Activated CD8-positive, alpha-beta T cell treated with anti-CD3 and anti-CD28 coated beads, Interleukin-2, amount 10 ng/mL, durations not matched to agents 7 days and 5 days (primary cell): Measurements from ENCODE around the gene NUP133. TPM values are rescaled to one million over a fixed set of nuclear protein-coding genes. Genes with fewer than 3 reads are reported as not detected.
"Not testable (repeated sequence)": the region's sequence is repeated elsewhere in the genome, so short reads cannot be mapped to it uniquely, and the experiment has no call there.

Source experiments
- ATAC-seq: fragments of 150-1000 bp; cut with Tn5 transposase; one replicate; pipeline ENCODE4 v1.10.0; 2021; ENCODE audit warnings: moderate library complexity
- CTCF ChIA-PET: fragments of 350-600 bp; sonication (Branson Sonifier 250); formaldehyde crosslinking; loops from one replicate; lab custom pipeline; 2021; ENCODE audit warnings: antibody characterized with exemption; lab: Charles Lee
- POLR2A ChIA-PET: fragments of 350-600 bp; sonication (Branson Sonifier 250); formaldehyde crosslinking; loops from one replicate; lab custom pipeline; 2021; ENCODE audit warnings: antibody characterized with exemption; lab: Charles Lee
- DNase-seq: peaks from one replicate; pipeline ENCODE4 v3.0.0-alpha.2; 2020
- H3K27ac Mint-ChIP-seq: one replicate; pipeline ENCODE4 v1.8.0; 2021; ENCODE audit warnings: mild to moderate bottlenecking, mixed read lengths
- H3K27me3 Mint-ChIP-seq: one replicate; pipeline ENCODE4 v1.8.0; 2021; ENCODE audit warnings: low read depth, mixed read lengths
- H3K36me3 Mint-ChIP-seq: one replicate; pipeline ENCODE4 v1.8.0; 2021; ENCODE audit warnings: low read depth, mixed read lengths
- H3K4me1 Mint-ChIP-seq: one replicate; pipeline ENCODE4 v1.8.0; 2021; ENCODE audit warnings: low read depth, mixed read lengths
- H3K4me3 Mint-ChIP-seq: one replicate; pipeline ENCODE4 v1.8.0; 2021; ENCODE audit warnings: mild to moderate bottlenecking, mixed read lengths
- H3K9me3 Mint-ChIP-seq: one replicate; pipeline ENCODE4 v1.8.0; 2022; ENCODE audit warnings: mixed read lengths; ENCODE audit not compliant: insufficient read depth
- total RNA-seq, 2 experiments: library from RNA; stranded (reverse); gene quantifications; one replicate each; pipeline ENCODE4 v1.2.3, GENCODE V29; 2021

Gene NUP133
- total RNA-seq, 2 experiments from 2014 or later: 46.8 to 49.7 TPM

GRCh38 chr1:229432116-229432461 is 76.1 kb downstream of the NUP133 start:
- DNase-seq (no peak), ATAC-seq (no peak)
- POLR2A ChIA-PET: no interaction called here
- CTCF ChIA-PET: interaction anchor here (2.6 kb wide), 1 partner anchor 9 kb away, joined by 11 read pairs; no protein-coding TSS in a partner anchor
- H3K4me3 Mint-ChIP-seq: peak overlapping the region; percentile 47
- peaks cover 70% of the 10 kb centered on the region for H3K27me3 Mint-ChIP-seq
- H3K36me3 Mint-ChIP-seq: peaks cover 3% of the 10 kb centered on the region
- no peaks in the 10 kb centered on the region for H3K9me3 Mint-ChIP-seq
- H3K27ac Mint-ChIP-seq: peak overlapping the region; percentile 46
- peaks cover 25% of the 10 kb centered on the region for H3K4me1 Mint-ChIP-seq

GRCh38 chr1:229431284-229432115 is 76.6 kb downstream of the NUP133 start:
- Mint-ChIP-seq H3K27ac (no peak overlapping the region), H3K4me3 (peak overlapping the region; percentile 47), H3K27me3 (peaks cover 72% of the 10 kb centered on the region), H3K9me3 (no peaks in the 10 kb centered on the region), H3K4me1 (peaks cover 25% of the 10 kb centered on the region), H3K36me3 (peaks cover 3% of the 10 kb centered on the region)
- DNase-seq (peak; percentile 35), ATAC-seq (peak; percentile 23)
- POLR2A ChIA-PET: no interaction called here
- CTCF ChIA-PET: interaction anchor here (0.8 to 2.6 kb wide), 4 partner anchors 9 to 83 kb away, joined by 3 to 11 read pairs (median 3); no protein-coding TSS in a partner anchor

GRCh38 chr1:229430761-229431283 is 77.3 kb downstream of the NUP133 start:
- Mint-ChIP-seq H3K27ac (no peak overlapping the region), H3K9me3 (no peaks in the 10 kb centered on the region), H3K4me3 (peak overlapping the region; percentile 47), H3K36me3 (peaks cover 3% of the 10 kb centered on the region), H3K27me3 (peaks cover 75% of the 10 kb centered on the region), H3K4me1 (peaks cover 25% of the 10 kb centered on the region)
- DNase-seq (peak; percentile 71), ATAC-seq (peak; percentile 68)
- ChIA-PET CTCF (interaction anchor here (0.8 to 2.6 kb wide), 4 partner anchors 10 to 84 kb away, joined by 3 to 11 read pairs (median 3); no protein-coding TSS in a partner anchor), POLR2A (interaction anchor here (0.6 kb wide), 1 partner anchor 856 kb away, joined by 3 read pairs; no protein-coding TSS in a partner anchor)

GRCh38 chr1:229428256-229428655 is 79.9 kb downstream of the NUP133 start:
- DNase-seq (no peak), ATAC-seq (no peak)
- H3K27me3 Mint-ChIP-seq: peaks cover 76% of the 10 kb centered on the region
- H3K4me1 Mint-ChIP-seq: peaks cover 21% of the 10 kb centered on the region
- peaks cover 6% of the 10 kb centered on the region for H3K36me3 Mint-ChIP-seq
- ChIA-PET POLR2A (no interaction called here), CTCF (no interaction called here)
- H3K9me3 Mint-ChIP-seq: peaks cover 3% of the 10 kb centered on the region
- H3K27ac Mint-ChIP-seq: no peak overlapping the region
- no peak overlapping the region for H3K4me3 Mint-ChIP-seq

GRCh38 chr1:229427572-229427971 is 80.6 kb downstream of the NUP133 start:
- H3K4me3 Mint-ChIP-seq: no peak overlapping the region
- peaks cover 69% of the 10 kb centered on the region for H3K27me3 Mint-ChIP-seq
- CTCF ChIA-PET: no interaction called here
- POLR2A ChIA-PET: no interaction called here
- DNase-seq: no peak
- H3K36me3 Mint-ChIP-seq: peaks cover 9% of the 10 kb centered on the region
- no peak overlapping the region for H3K27ac Mint-ChIP-seq
- peaks cover 18% of the 10 kb centered on the region for H3K4me1 Mint-ChIP-seq
- ATAC-seq: no peak
- peaks cover 3% of the 10 kb centered on the region for H3K9me3 Mint-ChIP-seq

- Mint-ChIP-seq H3K9me3 (peaks cover 3% of the 10 kb centered on the region), H3K4me3 (no peak overlapping the region), H3K36me3 (peaks cover 6% of the 10 kb centered on the region), H3K27me3 (peaks cover 51% of the 10 kb centered on the region), H3K4me1 (peaks cover 1% of the 10 kb centered on the region), H3K27ac (no peak overlapping the region)
- ChIA-PET POLR2A (no interaction called here), CTCF (interaction anchor here (1.1 kb wide), 1 partner anchor 27 kb away, joined by 4 read pairs; no protein-coding TSS in a partner anchor)
- no peak for ATAC-seq
- DNase-seq: no peak
Observed at GRCh38 chr1:229425564-229426159, 82.5 kb downstream of the NUP133 start.

- H3K36me3 Mint-ChIP-seq: peaks cover 6% of the 10 kb centered on the region
- ChIA-PET CTCF (interaction anchor here (1.1 to 1.5 kb wide), 5 partner anchors 10 to 166 kb away, joined by 3 to 6 read pairs (median 3); no protein-coding TSS in a partner anchor), POLR2A (no interaction called here)
- H3K4me1 Mint-ChIP-seq: no peaks in the 10 kb centered on the region
- peaks cover 3% of the 10 kb centered on the region for H3K9me3 Mint-ChIP-seq
- DNase-seq: no peak
- H3K4me3 Mint-ChIP-seq: no peak overlapping the region
- H3K27me3 Mint-ChIP-seq: peaks cover 27% of the 10 kb centered on the region
- H3K27ac Mint-ChIP-seq: no peak overlapping the region
- no peak for ATAC-seq
Observed at GRCh38 chr1:229420765-229421164, 87.4 kb downstream of the NUP133 start.

- no peak overlapping the region for H3K27ac Mint-ChIP-seq
- peaks cover 23% of the 10 kb centered on the region for H3K27me3 Mint-ChIP-seq
- DNase-seq (no peak), ATAC-seq (no peak)
- peaks cover 6% of the 10 kb centered on the region for H3K36me3 Mint-ChIP-seq
- CTCF ChIA-PET: interaction anchor here (1.1 to 1.5 kb wide), 4 partner anchors 10 to 165 kb away, joined by 3 to 6 read pairs (median 3); no protein-coding TSS in a partner anchor
- H3K4me1 Mint-ChIP-seq: no peaks in the 10 kb centered on the region
- no peak overlapping the region for H3K4me3 Mint-ChIP-seq
- POLR2A ChIA-PET: no interaction called here
- peaks cover 3% of the 10 kb centered on the region for H3K9me3 Mint-ChIP-seq
Observed at GRCh38 chr1:229420224-229420623, 87.9 kb downstream of the NUP133 start.

GRCh38 chr1:229418586-229418985 is 89.6 kb downstream of the NUP133 start:
- H3K36me3 Mint-ChIP-seq, H3K9me3 Mint-ChIP-seq, H3K4me3 Mint-ChIP-seq, H3K27ac Mint-ChIP-seq, H3K4me1 Mint-ChIP-seq, CTCF ChIA-PET, DNase-seq, ATAC-seq, POLR2A ChIA-PET: not testable (repeated sequence)
- peaks cover 19% of the 10 kb centered on the region for H3K27me3 Mint-ChIP-seq

GRCh38 chr1:229412810-229413209 is 95.3 kb downstream of the NUP133 start:
- H3K4me3 Mint-ChIP-seq, H3K36me3 Mint-ChIP-seq, POLR2A ChIA-PET, H3K27ac Mint-ChIP-seq, H3K9me3 Mint-ChIP-seq, CTCF ChIA-PET, DNase-seq, ATAC-seq: not testable (repeated sequence)
- peaks cover 20% of the 10 kb centered on the region for H3K4me1 Mint-ChIP-seq
- H3K27me3 Mint-ChIP-seq: peaks cover 41% of the 10 kb centered on the region

- no peak for ATAC-seq
- H3K4me1 Mint-ChIP-seq: peaks cover 27% of the 10 kb centered on the region
- no peaks in the 10 kb centered on the region for H3K9me3 Mint-ChIP-seq
- CTCF ChIA-PET: no interaction called here
- no peak overlapping the region for H3K27ac Mint-ChIP-seq
- H3K36me3 Mint-ChIP-seq: no peaks in the 10 kb centered on the region
- peaks cover 48% of the 10 kb centered on the region for H3K27me3 Mint-ChIP-seq
- POLR2A ChIA-PET: no interaction called here
- H3K4me3 Mint-ChIP-seq: no peak overlapping the region
- no peak for DNase-seq
Observed at GRCh38 chr1:229412056-229412455, 96.1 kb downstream of the NUP133 start.
